HG03354 (cell line): ENCODE data around the gene MPLKIP.
"Not testable (repeated sequence)": the region's sequence is repeated elsewhere in the genome, so short reads cannot be mapped to it uniquely, and the experiment has no call there.

Source experiments
- ATAC-seq: cut with Tn5 transposase; IDR thresholded peaks from one replicate; pipeline ENCODE4 v1.9.1; 2021; ENCODE audit warnings: mild to moderate bottlenecking; ENCODE audit not compliant: unreplicated experiment, poor library complexity, severe bottlenecking

Gene MPLKIP

DNA sequence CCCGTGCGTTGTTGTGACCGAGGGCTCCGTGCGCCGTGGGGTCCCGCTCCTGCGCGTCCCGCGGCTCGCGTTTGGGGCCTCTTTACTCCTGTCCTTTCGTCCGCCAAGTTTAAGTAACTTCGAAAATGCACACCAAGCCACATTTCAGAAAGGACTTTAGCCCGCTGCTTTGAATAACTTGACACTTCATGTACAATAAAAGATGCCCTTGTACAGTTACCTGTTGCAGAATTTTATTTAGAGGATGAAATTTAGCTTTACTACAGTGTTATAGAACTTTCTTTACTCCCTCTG is 842 bp upstream of the MPLKIP start:
- no peak for ATAC-seq

DNA sequence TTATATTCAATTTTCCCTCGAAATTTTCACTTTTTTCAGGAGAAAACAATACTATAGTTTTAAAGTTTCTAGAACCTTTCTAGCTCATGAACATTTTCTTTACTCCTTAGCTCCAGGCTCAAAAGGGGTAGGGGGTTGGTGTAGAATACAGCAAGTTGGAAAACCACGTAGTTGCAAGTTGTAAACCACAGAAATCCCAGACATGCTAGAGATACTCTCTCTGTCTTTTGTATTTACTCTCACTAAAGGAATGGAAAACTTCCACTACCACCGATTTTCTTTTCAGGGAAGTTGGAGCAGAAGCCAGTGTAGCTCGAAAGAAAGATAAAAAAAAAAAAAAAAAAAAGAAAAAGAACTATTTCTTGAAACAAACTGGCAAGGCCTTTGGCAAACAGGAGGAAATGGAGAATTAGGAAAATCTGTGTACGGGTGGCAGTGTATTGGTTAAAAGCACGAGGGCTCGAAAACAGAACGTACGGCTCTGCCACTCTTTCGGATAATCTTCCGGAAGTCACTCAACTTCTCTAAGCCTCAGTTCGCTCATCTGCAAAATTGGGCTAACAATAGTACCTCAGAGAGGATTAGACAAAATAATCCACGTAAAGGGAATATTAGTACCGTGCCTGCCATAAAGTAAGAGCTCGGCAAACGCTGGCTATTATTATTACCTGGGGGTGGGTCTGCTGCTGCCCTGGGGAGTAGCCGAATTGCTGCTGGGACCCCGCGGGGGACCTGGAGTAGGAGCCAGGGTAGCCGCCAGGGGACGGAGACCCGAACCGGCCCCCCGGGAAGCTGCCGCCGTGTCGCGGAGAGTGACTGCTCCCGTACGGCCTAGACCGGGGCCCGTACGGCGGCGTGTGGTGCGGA is 628 bp downstream of the MPLKIP start:
- ATAC-seq = peak; percentile 61

DNA sequence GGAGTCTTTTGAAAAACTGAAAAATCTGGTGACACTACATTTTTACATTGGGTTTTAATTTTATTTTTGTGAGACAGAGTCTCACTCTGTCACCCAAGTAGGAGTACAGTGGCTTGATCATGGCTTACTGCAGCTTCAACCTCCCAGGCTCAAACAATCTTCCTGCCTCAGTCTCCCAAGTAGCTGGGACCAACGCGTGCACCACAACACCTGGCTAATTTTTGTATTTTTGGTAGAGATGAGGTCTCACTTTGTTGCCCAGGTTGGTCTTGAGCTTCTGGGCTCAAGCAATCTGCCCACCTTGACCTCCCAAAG is 11.5 kb downstream of the MPLKIP start:
- ATAC-seq = no peak

DNA sequence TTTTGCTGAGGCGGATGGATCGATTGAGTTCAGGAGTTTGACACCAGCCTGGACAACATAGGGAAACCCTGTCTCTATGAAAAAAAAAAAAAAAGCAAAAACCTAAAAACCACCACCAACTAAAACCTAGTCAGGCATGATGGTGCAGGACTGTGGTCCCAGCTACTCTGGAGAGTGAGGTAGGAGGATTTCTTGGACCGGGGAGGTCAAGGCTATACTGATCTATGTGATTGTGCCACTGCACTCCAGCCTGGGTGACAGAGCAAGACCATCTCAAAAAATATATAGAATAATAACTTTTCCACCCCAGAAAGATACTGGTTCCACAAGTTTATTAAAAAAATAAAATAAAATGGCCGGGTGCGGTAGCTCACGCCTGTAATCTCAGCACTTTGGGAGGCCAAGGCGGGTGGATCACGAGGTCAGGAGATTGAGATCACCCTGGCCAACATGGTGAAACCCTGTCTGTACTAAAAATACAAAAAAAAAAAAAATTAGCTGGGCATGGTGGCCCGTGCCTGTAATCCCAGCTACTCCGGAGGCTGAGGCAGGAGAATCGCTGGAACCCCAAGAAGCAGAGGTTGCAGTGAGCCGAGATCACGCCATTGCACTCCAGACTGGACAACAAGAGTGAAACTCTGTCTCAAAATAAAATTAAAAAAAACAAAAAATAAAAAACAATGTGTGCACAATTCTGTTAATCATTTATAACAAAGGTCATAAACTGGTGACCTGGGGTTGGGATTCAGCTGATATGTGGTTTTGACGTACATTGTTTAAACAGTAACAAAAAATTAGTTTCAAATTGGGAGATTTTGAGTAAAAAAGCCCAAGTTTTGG is 12.1 kb downstream of the MPLKIP start:
- not testable (repeated sequence) for ATAC-seq

DNA sequence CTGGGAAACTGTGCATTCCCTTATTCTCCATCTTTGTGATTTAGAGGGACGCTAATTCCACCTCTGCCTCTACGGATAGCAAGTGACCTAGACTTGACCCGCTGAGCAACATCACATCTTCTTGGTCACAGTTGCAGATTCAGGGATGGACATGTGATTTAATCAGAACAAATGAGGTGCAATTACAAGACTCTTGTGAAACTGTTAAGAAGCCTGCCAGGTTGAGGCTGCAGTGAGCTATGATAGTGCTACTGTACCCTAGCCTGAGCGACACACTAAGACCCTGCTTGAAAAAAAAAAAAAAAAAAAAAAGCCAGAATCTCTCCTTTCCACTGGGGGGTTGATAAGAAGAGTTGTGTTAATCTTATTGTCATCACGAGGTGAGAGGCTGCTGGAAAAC is 14.4 kb downstream of the MPLKIP start:
- ATAC-seq = no peak

DNA sequence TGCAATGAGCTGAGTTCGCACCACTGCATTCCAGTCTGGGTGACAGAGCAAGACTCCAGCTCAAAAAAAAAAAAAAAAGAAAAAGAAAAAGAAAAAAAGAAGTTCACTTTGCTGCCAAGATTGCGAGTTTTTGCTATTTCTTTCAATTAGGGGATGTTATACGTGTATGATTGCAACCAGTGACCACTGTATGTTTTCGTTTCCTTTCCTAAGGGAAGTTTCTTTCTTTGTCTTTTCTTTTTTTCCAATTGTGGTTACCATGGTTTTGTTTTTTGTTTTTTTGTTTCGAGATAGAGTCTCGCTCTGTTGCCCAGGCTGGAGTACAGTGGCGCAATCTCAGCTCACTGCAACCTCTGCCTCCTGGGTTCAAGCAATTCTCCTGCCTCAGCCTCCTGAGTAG is 16.2 kb downstream of the MPLKIP start:
- not testable (repeated sequence) for ATAC-seq

DNA sequence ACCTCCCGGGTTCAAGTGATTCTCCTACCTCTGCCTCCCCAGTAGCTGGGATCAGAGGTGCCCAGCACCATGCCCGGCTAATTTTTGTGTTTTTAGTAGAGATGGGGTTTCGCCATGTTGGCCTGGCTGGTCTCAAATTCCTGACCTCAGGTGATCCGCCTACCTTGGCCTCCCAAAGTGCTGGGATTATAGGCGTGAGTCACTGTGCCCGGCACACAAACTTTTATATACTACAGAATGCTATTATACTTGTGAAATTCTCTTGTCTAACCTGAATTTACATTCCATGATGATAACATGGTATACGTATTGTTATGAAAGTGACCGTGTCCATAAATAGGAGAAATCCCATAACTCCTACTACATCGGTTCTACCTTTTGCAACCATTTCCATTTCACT is 17.2 kb downstream of the MPLKIP start:
- not testable (repeated sequence) for ATAC-seq

DNA sequence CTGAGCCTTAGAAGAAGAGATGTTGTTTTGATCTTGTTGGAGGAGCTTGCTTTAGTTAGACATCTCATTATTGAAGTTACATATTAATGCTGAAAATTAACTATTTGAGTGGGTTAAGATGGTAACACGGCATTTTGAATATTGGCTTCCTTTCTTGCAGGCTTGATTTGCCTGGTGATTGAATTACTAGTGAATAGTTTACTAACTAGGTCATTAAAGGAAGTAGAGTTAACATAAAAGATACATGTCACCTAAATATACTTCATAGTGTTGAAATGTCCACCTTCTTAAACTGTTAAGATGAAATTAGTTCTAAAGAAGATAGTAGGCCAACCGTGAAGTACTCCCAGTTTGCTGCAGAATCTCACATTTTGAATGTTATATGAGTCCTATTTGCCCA is 18.5 kb downstream of the MPLKIP start:
- ATAC-seq = no peak

DNA sequence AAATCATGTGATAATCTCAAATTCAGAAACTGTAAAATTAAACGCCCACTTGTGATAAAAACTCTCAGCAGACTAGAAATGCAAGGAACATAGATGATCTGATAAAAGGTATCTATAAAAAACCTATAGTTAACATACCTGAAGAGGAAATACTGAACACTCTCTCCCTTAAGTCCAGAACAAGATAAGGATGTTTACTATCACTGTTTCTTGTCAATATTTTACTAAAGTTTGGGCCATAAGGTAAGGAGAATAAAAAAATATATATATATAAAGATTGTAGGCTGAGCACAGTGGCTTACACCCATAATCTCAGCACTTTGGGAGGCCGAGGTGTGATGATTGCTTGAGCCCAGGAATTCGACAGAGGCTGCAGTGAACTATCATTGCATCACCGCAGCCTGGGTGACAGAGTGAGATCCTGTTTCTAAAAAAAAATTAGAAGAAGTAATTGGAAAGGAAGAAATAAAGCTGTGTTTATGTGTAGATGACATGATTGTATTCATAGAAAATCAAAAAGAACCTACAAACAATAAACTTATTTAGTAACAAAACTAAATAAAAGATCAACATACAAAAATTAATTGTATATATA is 28.4 kb downstream of the MPLKIP start:
- no peak for ATAC-seq

DNA sequence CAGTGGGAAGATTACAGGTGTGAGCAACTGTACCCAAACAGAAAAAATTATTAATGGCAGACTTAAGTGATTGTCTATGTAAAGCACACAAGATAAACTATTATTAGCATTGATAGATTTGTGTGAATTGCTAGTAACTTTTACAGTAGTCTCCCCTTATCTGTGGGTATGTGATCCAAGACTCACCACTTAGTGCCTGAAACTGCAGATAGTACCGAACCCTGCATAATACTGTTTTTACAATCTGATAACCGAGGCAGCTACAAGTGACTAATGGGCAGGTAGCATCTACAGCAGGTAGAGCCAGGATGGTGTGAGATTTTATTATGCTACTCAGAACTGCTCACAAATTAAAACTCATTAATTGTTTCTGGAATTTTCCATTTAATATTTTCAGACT is 31.5 kb downstream of the MPLKIP start:
- ATAC-seq = no peak

DNA sequence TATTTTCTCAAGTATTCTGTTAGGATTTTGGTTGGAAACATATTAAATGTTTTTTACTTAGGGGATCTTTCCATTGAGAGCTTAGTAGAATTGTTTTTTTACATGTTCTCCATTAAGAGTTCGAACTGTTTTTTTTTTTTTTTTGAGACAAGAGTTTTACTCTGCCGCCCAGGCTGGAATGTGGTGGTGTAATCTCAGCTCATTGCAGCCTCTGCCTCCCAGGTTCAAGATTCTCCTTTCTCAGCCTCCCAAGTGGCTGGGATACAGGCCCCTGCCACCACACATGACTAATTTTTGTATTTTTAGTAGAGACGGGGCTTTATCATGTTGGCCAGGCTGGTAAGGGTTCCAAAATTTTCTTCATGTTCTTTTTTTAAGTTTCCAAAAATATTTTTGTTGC is 33.2 kb downstream of the MPLKIP start:
- ATAC-seq = no peak

DNA sequence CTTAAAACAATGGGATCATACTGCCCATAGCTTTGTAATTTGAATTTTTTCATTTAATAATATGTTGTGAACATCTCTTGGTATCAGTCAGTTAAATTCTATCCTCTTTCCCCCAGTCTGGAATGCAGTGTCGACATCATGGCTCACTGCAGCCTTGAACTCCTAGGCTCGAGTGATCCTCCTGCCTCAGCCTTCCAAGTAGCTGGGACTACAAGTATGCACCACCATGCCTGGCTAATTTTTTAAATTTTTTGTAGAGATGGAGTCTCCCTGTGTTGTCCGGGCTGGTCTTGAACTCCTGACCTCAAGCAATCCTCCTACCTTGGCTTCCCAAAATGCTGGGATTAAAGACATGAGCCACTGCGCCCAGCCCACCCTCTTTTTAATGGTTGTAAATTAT is 34.6 kb downstream of the MPLKIP start:
- no peak for ATAC-seq

DNA sequence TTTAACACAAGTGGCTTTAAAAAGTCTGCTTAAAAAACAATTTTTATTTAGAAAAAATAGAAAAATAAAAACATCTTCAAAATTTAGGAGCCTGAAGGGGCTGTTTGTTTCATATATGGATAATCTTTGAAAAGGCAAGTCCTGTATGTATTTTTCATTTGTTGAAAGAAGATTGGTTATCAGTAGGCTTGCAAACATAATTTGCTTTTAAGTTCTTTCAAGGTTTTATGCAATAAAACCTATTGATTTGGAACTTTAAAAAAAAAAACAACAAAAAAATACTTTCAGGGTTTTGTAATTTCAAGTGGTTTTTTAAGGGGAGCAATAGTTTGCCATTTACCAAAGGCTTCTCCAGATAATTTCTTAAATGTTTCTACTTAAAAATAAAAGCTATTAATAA is 35.6 kb downstream of the MPLKIP start:
- ATAC-seq = no peak

DNA sequence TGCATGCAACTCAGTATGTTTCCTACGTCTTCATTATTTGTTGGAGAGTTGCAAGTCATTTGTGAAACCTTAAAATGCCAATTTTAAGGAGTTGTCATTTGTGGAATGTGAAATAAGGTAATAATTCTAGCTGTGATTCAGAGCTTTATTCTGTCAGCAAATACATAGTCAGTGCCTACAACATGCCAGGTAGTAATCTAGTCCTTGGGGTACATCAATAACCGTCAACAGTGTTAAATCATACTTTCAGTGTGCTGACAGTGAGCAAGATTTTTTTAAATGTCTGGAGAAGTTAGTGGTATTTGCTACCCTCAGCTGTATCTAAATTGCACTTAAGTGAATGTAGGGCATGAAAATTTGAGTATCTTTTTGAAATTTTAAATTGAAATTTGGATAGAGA is 36.7 kb downstream of the MPLKIP start:
- ATAC-seq = no peak

DNA sequence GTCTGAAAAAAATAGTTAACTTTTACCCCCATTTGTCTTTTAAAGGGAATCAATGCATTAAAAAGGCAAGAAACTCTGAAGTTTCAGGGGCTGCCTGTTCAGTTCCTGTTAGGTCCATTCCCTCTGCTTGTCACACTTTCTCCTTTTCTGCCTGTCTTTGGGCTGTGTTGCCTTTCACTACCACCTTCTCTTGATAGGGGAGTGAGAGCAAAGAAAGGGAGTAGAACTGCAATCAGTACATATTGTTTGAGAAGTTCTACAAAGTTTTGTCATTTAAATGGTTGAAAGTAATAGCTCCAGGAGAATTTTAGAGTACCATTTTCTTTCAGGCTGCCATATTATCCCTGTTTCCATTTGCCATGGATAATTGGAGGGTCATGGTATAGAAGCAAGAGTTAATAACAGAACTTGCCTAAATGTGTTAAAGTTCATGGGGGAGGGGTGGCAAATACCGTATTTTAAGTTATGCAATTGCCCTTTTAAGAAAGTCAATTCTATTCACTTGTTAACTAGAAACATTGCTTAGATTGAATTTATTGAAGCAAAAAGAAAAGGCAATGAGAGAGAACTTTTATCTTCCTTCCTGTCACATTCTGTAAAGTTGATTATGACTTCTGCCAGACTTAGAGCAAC is 38.6 kb downstream of the MPLKIP start:
- ATAC-seq = no peak

DNA sequence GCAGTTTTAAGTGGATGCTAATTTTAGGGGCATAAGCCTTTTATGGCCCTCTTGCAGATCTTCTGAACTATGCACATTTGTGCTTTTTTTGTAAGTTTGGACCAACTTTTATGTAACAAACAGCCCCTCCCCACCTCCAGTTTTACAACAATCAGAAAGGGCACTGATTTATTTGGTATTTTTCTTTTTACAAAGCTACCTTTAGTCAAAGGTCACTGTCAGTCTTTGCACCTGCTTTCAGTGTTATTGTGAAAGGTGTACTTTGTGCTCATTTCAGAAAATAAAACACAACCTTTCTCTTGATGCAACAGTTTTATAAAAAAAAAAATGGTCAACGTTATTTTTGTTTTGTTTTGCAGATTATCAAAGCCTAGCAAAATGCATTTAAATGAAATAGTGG is 39.2 kb downstream of the MPLKIP start:
- no peak for ATAC-seq

DNA sequence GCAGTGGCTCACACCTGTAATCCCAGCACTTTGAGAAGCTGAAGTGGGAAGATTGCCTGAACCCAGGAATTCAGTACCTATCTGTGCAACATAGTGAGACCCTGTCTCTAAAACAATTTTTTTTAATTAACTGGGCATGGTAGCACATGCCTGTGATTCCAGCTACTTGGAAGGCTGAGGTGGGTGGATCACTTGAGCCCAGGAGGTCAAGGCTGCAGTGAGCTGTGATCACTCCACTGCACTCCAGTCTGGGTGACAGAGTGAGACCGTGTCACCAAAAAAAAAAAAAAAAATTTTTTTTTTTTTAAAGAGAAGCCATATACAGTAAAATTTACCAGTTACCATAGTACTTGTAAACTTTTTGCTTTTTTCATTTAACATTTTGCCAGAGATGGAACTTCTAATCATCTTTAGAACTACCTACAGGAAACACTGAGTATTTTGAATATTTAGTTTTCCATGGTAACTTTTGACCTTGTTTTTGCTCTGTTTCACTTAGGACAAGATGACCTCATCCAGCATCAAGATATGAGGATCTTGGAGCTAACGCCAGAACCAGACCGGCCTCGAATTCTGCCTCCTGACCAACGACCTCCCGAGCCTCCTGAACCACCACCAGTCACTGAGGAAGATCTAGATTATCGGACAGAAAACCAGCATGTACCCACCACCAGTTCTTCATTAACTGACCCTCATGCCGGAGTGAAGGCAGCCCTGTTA is 40.6 kb downstream of the MPLKIP start:
- no peak for ATAC-seq

DNA sequence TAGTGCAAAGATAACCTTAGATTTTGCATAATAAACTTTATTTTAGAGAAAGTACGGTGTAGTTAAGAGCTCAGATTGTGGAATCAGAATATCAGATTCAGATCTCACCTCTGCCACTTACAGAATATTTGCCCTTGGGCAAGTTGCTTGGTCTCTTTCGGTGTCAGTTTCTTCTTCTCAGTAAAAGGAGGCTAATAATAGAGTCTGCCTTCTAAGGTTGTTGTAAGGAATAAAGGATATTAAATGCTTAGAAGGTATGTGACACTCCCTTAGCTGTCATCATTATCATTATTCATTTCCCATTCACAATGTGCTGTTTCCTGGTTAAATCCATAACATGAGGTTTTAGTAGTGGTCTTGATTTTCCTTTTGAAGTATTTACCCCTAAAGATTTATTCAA is 42.2 kb downstream of the MPLKIP start:
- ATAC-seq = no peak

DNA sequence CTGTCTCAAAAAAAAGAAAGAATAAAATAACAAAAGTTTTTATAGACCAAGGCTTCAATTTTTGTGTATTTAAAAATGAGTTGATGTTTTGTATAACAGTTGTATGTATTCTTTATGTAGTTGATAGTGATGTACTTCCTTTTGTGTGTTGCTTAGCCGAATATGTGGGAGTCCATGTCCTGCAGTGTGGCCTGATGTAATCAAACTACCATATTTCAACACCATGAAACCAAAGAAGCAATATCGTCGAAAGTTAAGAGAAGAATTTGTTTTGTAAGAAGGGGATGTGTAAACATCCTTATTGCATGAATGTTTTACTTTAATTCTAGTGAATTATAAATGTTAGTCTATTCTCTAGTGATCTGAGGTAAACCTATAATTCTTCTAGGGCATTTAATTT is 56.6 kb downstream of the MPLKIP start:
- no peak for ATAC-seq
